HG02870 (cell line): Measurements from ENCODE around the gene SCN1A.
A peak's percentile ranks its signal among the peaks of the same experiment; 100 is the strongest.
"Not testable (repeated sequence)": the region's sequence is repeated elsewhere in the genome, so short reads cannot be mapped to it uniquely, and the experiment has no call there.

Source experiments
- ATAC-seq: cut with Tn5 transposase; IDR thresholded peaks from one replicate; pipeline ENCODE4 v1.9.1; 2021; ENCODE audit warnings: mild to moderate bottlenecking, moderate library complexity; ENCODE audit not compliant: unreplicated experiment

Gene SCN1A

DNA sequence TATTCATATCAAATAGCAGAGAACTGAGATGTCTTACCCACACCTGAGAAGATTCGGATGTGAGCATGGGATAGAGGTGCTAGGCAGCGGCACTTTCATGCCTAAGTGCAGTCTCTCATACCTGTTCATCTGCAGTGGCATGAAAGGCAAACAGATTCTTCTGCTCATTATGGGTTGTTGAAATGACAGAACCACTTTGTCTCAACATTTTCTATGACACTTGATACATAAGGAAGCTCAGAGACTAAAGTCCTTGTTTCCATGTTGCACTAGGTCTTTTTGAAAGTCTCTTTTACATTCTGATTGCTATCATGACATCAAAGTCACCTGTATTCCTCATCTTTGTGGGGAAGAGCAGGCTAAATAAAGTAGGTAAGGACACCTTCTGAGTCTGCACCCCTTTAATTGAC lies 8.0 kb upstream of the SCN1A start:
- no peak for ATAC-seq

DNA sequence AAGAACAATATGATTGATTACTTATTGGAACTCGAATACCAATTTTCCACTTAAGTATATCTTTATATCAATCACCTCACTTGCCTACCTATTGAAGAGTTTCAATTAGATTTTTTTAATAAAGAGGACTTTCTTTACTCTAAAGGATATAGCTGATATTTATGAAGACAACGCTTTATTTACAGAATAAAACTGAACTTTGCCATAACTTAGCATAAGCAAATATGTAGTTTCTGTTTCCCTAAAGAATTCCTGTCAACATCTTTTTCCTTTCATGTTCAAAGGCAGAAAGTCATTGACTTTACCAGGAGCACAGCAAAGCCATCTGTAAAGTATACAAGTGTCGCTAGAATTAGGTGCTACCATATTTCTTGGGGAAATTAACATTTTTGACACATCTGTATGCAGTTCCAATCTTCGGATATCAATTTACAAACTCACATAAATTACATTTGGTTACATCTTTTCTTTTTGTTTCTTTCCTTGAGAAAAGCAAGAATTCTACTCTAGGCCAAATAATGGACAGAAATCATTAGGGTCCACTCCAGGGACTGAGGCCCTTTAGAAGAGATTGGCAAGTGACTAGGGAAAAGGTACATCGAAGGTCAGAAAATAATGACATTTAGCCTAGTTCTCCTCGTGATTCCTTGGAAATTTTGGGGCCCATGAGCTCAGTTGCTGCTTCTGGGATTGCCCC lies 7.5 kb upstream of the SCN1A start:
- no peak for ATAC-seq

- ATAC-seq, result no peak
Observed at GRCh38 chr2:166134252-166135151, 6.7 kb upstream of the SCN1A start.

DNA sequence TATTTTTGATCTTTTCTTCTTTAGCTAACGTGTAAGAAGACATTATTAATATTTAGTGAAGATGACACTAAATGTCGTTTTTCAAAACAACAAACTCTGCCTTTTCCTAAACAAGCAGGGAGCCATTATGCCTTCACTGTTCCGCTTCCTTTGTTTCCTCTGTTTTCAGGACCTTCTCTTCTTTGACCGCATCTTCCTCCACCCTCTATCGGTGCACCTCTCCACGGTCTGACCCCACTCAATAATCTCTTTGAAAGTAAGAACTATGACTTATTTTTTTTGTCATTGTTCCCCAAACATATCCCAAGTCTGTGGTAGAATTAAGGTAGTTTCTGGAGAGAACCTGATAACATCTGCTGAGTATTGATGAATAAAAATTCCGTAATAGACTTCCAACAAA lies 5.8 kb upstream of the SCN1A start:
- no peak for ATAC-seq

- ATAC-seq, result no peak
Observed at GRCh38 chr2:166128156-166128505, 311 bp upstream of the SCN1A start.

DNA sequence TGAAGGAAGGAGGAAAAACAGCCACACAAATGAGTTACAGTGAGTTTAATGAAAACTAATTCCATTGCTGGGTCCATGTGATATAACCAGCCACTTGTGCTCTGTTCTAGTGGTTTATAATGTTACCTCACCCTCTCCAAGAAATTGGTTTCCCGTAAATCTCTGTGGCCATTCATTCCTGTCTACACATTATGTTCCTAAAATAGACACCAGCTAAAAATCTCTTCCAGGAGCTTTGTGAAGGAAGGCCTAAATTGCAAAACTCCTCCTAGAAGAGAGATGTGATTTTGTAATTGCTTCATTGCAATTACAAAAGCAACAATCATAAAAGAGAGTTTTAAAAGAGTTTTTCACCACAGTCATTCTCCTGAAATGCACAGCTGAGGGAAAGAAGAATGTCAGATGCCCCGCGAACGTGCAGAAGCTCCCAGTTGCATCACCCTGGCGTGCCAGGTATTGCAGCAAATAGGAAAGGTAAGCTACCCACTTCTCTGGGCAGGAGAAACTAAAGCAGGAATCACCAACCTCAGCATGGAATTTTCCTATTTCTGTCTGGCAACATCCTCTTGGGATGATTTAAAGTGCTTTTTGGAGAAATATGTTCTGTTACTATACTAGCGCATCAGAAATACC lies 1.7 kb downstream of the SCN1A start:
- no peak for ATAC-seq

- ATAC-seq, result no peak
Observed at GRCh38 chr2:166125557-166125956, 2.3 kb downstream of the SCN1A start.

- ATAC-seq, result no peak
Observed at GRCh38 chr2:166118180-166118579, 9.6 kb downstream of the SCN1A start.

GRCh38 chr2:166117491-166117890 lies 10.3 kb downstream of the SCN1A start:
- ATAC-seq, result no peak

DNA sequence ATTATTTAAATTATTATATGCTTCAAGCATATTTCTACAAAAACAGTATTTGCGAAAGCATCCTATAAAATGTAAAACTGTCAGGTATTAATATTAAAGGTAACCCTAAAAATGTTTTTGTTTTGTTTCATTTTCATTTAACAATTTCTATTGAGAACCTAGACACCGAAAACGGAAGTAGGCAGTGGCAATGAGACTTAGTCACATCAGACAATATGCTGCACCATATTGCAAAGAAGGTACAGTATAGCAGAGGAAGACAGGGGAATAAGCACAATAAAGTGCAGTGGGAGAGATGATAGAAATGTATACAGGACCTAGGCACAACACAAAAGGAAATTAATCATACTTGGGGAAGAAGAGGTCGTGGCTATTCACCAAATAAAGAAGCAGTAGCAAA lies 12.2 kb downstream of the SCN1A start:
- ATAC-seq, result peak; percentile 79

- peak; percentile 45 for ATAC-seq
Observed at GRCh38 chr2:166112193-166112605, 15.6 kb downstream of the SCN1A start.

DNA sequence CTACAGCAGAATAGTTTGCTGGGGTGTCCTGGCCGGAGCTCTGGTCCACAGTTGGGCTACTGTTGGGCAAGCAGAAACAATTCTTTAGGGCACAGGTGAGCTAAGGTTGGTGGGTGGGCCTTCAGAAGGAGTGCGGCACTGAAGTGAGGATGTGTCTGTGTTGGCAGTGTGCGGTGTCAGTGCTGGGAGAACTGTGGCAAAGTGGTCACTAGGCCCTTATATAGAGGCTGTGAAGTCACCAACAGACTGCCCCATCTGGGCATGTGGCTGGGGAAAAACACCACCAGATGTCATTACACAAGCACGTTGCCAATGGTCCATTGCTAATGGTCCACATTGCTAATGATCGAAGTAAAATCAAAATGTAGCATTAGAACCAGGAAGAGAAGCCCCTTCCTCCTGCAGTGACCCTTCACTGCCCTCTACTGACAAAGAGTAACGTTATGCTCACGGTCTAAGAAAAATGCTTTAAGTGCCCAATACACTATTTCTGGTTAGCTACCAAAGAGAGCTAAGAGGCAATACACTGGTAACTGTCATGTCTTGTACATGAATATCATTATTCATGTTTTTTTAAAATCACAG lies 21.3 kb downstream of the SCN1A start:
- ATAC-seq, result no peak

DNA sequence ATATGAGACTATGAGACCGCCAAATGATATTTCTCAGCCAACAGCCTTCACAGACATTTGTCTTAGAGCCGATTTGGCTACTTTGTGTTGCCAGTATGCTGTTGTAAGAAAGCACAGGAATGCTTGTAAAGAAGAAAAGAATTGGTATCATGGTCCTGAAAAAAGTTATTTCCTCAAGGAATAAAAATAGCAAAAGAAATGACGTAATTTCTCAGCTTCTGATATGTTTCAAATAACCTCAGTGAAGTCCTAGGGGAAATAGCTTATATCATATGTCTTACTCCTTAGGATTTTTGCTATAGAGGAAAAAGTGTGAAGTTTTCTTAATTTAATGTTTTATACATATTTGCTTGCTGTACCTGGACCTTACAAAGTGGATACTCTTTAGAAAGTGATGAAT lies 23.0 kb downstream of the SCN1A start:
- ATAC-seq, result no peak

- no peak for ATAC-seq
Observed at GRCh38 chr2:166104084-166104483, 23.7 kb downstream of the SCN1A start.

DNA sequence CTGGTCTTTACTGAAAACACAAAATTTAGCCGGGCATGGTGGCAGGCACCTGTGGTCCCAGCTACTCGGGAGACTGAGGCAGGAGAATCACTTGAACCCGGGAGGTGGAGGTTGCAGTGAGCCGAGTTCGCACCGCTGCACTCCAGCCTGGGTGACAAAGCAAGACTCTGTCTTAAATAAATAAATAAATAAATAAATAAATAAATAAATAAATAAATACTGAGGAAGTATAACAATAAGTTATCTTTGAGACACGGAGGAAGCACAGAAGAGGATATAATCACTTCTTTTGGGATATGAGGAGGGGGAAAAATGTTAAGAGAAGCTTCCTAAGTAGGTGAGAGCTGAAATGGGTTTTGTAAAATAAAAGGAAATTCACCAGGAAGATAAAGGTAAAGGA lies 24.5 kb downstream of the SCN1A start:
- not testable (repeated sequence) for ATAC-seq

- no peak for ATAC-seq
Observed at GRCh38 chr2:166094325-166094724, 33.5 kb downstream of the SCN1A start.

- no peak for ATAC-seq
Observed at GRCh38 chr2:166092889-166093288, 34.9 kb downstream of the SCN1A start.

GRCh38 chr2:166091439-166091838 lies 36.4 kb downstream of the SCN1A start:
- no peak for ATAC-seq

DNA sequence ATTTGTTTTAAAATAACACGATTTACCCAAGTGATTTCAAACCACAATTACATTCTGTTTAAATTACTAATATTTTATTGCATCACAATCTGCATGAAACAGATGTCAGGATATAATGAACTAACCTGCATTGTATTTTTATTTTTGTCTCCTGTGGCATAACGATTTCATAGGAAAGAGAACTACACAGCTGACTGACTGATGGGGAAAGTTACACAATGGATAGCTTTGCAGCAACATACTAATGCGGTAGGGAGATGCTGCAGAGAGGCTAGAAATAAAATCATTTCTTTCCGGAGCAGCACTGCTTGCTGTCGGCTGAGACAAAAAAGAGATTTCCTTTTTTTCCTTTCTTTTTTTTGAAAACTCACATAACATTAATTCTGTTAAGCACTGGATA lies 36.9 kb downstream of the SCN1A start:
- no peak for ATAC-seq

- no peak for ATAC-seq
Observed at GRCh38 chr2:166090346-166090745, 37.5 kb downstream of the SCN1A start.

DNA sequence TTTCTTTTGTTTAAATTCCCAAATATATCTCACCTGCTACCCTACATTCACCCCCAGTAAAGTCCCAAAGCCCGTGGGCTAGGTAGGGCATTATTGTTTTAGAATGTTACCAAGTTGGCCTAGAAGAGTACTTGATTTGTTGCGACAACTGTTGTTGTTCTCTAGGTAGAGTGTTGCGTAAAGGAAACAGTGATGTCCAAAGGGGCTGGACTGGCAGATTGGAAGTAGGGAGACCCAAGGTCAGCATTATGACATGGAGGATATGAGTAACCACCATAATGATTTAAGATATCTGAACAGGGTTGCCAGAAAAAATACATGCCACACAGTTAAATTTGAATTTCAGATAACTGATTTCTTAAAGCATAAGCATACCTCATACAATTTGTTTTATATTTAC lies 39.2 kb downstream of the SCN1A start:
- no peak for ATAC-seq

GRCh38 chr2:166084301-166084700 lies 43.5 kb downstream of the SCN1A start:
- no peak for ATAC-seq
